ENCODE results near the gene PRG3. TPM values are rescaled to one million over a fixed set of nuclear protein-coding genes. Genes with fewer than 3 reads are reported as not detected.

Gene PRG3
- total and polyA plus RNA-seq, 12 donors: not detected

- no peaks in the 10 kb centered on the region for H3K27me3 ChIP-seq
- H3K36me3 ChIP-seq (replicated peaks in 1 of 2): no peaks in the 10 kb centered on the region
- H3K4me1 ChIP-seq (replicated peaks in 1 of 2): no peaks in the 10 kb centered on the region
- TF ChIP-seq POLR2A (IDR thresholded peaks at IDR 0.05) (no peak), CTCF (IDR thresholded peaks at IDR 0.05) (no peak)
- intact Hi-C loops (cut with DNase I): no loop called here
- H3K27ac ChIP-seq: no peak overlapping the region
- no peak overlapping the region for H3K4me3 ChIP-seq
- no peak for DNase-seq
- WGBS, 4 donors: 67 to 88% (median 79%) methylated on average over 5 of the region's 5 CpGs
- no peaks in the 10 kb centered on the region for H3K9me3 ChIP-seq (replicated peaks in 1 of 3)
Measured at GRCh38 chr11:57386178-57386940, 5.4 kb upstream of the PRG3 start.

GRCh38 chr11:57379732-57380131 lies 1.2 kb downstream of the PRG3 start:
- Histone ChIP-seq H3K4me1 (replicated peaks in 1 of 2) (no peaks in the 10 kb centered on the region), H3K9me3 (replicated peaks in 1 of 3) (no peaks in the 10 kb centered on the region), H3K27ac (no peak overlapping the region), H3K4me3 (no peak overlapping the region), H3K27me3 (no peaks in the 10 kb centered on the region), H3K36me3 (replicated peaks in 1 of 2) (no peaks in the 10 kb centered on the region)
- WGBS, 4 donors: 26 to 35% (median 27%) methylated on average over 6 to 10 of the region's 10 CpGs
- intact Hi-C loops (cut with DNase I): no loop called here
- TF ChIP-seq POLR2A (IDR thresholded peaks at IDR 0.05): no peak
- DNase-seq: peak in 1 of 7 donors; percentile 5

GRCh38 chr11:57378186-57378585 lies 2.8 kb downstream of the PRG3 start:
- no peaks in the 10 kb centered on the region for H3K4me1 ChIP-seq (replicated peaks in 1 of 2)
- H3K36me3 ChIP-seq (replicated peaks in 1 of 2): no peaks in the 10 kb centered on the region
- no peak overlapping the region for H3K4me3 ChIP-seq
- no peak for DNase-seq
- TF ChIP-seq POLR2A (IDR thresholded peaks at IDR 0.05) (no peak), CTCF (IDR thresholded peaks at IDR 0.05) (no peak)
- intact Hi-C loops (cut with DNase I): no loop called here
- H3K27ac ChIP-seq: no peak overlapping the region
- no peaks in the 10 kb centered on the region for H3K9me3 ChIP-seq (replicated peaks in 1 of 3)
- H3K27me3 ChIP-seq: no peaks in the 10 kb centered on the region

- Histone ChIP-seq H3K4me1 (replicated peaks in 1 of 2) (no peaks in the 10 kb centered on the region), H3K4me3 (no peak overlapping the region), H3K9me3 (replicated peaks in 1 of 3) (no peaks in the 10 kb centered on the region), H3K27ac (no peak overlapping the region), H3K36me3 (replicated peaks in 1 of 2) (no peaks in the 10 kb centered on the region), H3K27me3 (no peaks in the 10 kb centered on the region)
- no peak for DNase-seq
- TF ChIP-seq POLR2A (IDR thresholded peaks at IDR 0.05) (no peak), CTCF (IDR thresholded peaks at IDR 0.05) (no peak)
- 51 to 61% (median 57%) methylated on average over 3 to 5 of the region's 5 CpGs for WGBS, 4 donors
- intact Hi-C loops (cut with DNase I): no loop called here
Measured at GRCh38 chr11:57377107-57377506, 3.8 kb downstream of the PRG3 start.
